K562 (cell line): ENCODE data around the gene DOCK6. TPM values are rescaled to one million over a fixed set of nuclear protein-coding genes. Genes with fewer than 3 reads are reported as not detected.

Source experiments
- ARNT ChIP-seq, 2 experiments: fragments of 450-650 bp; IDR thresholded peaks; 2 replicates each; pipeline ENCODE4 v1.6.1; 2016; ENCODE audit warnings: mild to moderate bottlenecking in 1 of 2
- ATF1 ChIP-seq, 2 experiments: fragments of 450-650 bp in 1 of 2; IDR thresholded peaks; 2 replicates each; pipeline ENCODE4 v1.6.1; 2016; ENCODE audit warnings: missing compliant biosample characterization in 1 of 2, missing genetic modification characterization in 1 of 2
- CHD7 ChIP-seq: fragments of 200-600 bp; sonication (generic); IDR thresholded peaks from one replicate; pipeline ENCODE4 v1.6.1; 2012; ENCODE audit warnings: mild to moderate bottlenecking, low read depth, low read length, inconsistent platforms
- IFI16 ChIP-seq: fragments of 250-450 bp; sonication (Bioruptor Pico); IDR thresholded peaks from 2 replicates; pipeline ENCODE4 v2.1.2; 2022; ENCODE audit warnings: mild to moderate bottlenecking, inconsistent platforms
- KLF16 ChIP-seq: IDR thresholded peaks from 2 replicates; pipeline ENCODE4 v1.6.1; 2016; ENCODE audit warnings: antibody characterized with exemption
- SMC3 ChIP-seq: conservative IDR thresholded peaks from 2 replicates; pipeline ENCODE4 v1.6.1; 2011; ENCODE audit warnings: low read depth, low read length, improper control_type of control experiment; ENCODE audit not compliant: insufficient read depth
- TFAP4 ChIP-seq: sonication (generic); formaldehyde crosslinking; IDR thresholded peaks from 2 replicates; pipeline ENCODE4 v1.8.0; 2022; ENCODE audit warnings: missing genetic modification reagents, mild to moderate bottlenecking, moderate library complexity, borderline replicate concordance
- TFE3 ChIP-seq: fragments of 450-650 bp; formaldehyde crosslinking; IDR thresholded peaks from 2 replicates; pipeline ENCODE4 v1.4.0; 2020; ENCODE audit warnings: mild to moderate bottlenecking, mixed read lengths
- VEZF1 ChIP-seq: fragments of 200-800 bp; sonication (Bioruptor generic); IDR thresholded peaks from 2 replicates; pipeline ENCODE4 v1.6.1; 2017; ENCODE audit warnings: missing genetic modification characterization, missing compliant biosample characterization
- ZBTB17 ChIP-seq: fragments of 450-650 bp; formaldehyde crosslinking; IDR thresholded peaks from 2 replicates; pipeline ENCODE4 v1.4.0; 2020; ENCODE audit warnings: mild to moderate bottlenecking
- polyA plus RNA-seq, 8 experiments: library from polyadenylated mRNA; depleted of rRNA in 4 of 8; stranded (reverse) in 5 of 8; unstranded in 3 of 8; fragments of >200 nt; fragmentation: Nextera tagmentation in 2 of 8; fragmentation: Illumina TruSeq in 1 of 8; extraction: Ambion mirVana in 2 of 8; extraction: Trizol in 1 of 8; gene quantifications; 2 replicates each; pipeline versions ENCODE4 v1.2.1 to v1.2.3, GENCODE V29; 2011 to 2014; ENCODE audit warnings: inconsistent platforms in 1 of 8, missing spikeins in 1 of 8
- total RNA-seq, 7 experiments: library from RNA; depleted of rRNA in 6 of 7; stranded (reverse); fragments of >200 nt in 6 of 7; fragmentation: Illumina TruSeq in 2 of 7; extraction: Trizol in 2 of 7; gene quantifications; 2 replicates each; pipeline versions ENCODE4 v1.2.1 to v1.2.3, GENCODE V29; 2011 to 2021; ENCODE audit warnings: low replicate concordance in 1 of 7

The DOCK6 gene
- total and polyA plus RNA-seq, 9 of the 15 experiments (the other 6 are each of a cell fraction or from before 2014, with no cell fraction given), result 0.35 to 19.3 (median 3.8) TPM

GRCh38 chr19:11242864-11243797, 19.2 kb downstream of the DOCK6 start (continued):
- TF ChIP-seq CHD7 (no peak), ZBTB17 (CRISPR knock-in tag) (no peak), TFAP4 (peak; percentile 54; the same call in 1 of the 2 replicates), IFI16 (no peak), SMC3 (peak; percentile 37; the same call in 1 of the 2 replicates), TFE3 (no peak), ARNT (IDR thresholded peaks at IDR 0.05) (no peak), ATF1 (CRISPR knock-in tag; IDR thresholded peaks at IDR 0.05) (no peak), ATF1 (tag; IDR thresholded peaks at IDR 0.05) (0 out of 2 replicates have a peak, but pooled peaks have one; percentile 8), VEZF1 (peak; percentile 35; the same call in 1 of the 2 replicates), KLF16 (0 out of 2 replicates have a peak, but pooled peaks have one; percentile 10)
